SK-N-SH treated with all-trans-retinoic acid at 6 μM for 48 hours (cell line): ENCODE results near the gene DIP2C.

Experiments
- BACH2 ChIP-seq: fragments of 250-450 bp; sonication (Bioruptor Pico); IDR thresholded peaks from 2 replicates; pipeline ENCODE4 v1.9.0; 2021; ENCODE audit warnings: mild to moderate bottlenecking, borderline replicate concordance
- CSDC2 ChIP-seq: fragments of 250-450 bp; sonication (Bioruptor Pico); IDR thresholded peaks from 2 replicates; pipeline ENCODE4 v1.5.0; 2020; ENCODE audit warnings: mild to moderate bottlenecking, moderate library complexity
- RARB ChIP-seq: fragments of 250-450 bp; sonication (Bioruptor Pico); IDR thresholded peaks from 2 replicates; pipeline ENCODE4 v1.8.0; 2021; ENCODE audit warnings: mild to moderate bottlenecking, moderate library complexity
- SNAI2 ChIP-seq: fragments of 250-450 bp; sonication (Bioruptor Pico); IDR thresholded peaks from 2 replicates; pipeline ENCODE4 v1.5.0; 2020; ENCODE audit warnings: mild to moderate bottlenecking, moderate library complexity
- ZFP3 ChIP-seq: fragments of 250-450 bp; sonication (Bioruptor Pico); IDR thresholded peaks from 2 replicates; pipeline ENCODE4 v1.5.0; 2020; ENCODE audit warnings: mild to moderate bottlenecking, moderate library complexity
- TF ChIP-seq, protein P1 (sequence below): fragments of 250-450 bp; sonication (Bioruptor Pico); IDR thresholded peaks from 2 replicates; pipeline ENCODE4 v1.5.1; 2021; ENCODE audit warnings: mild to moderate bottlenecking, moderate library complexity
- TF ChIP-seq, protein P2 (sequence below): fragments of 250-450 bp; sonication (Bioruptor Pico); IDR thresholded peaks from 2 replicates; pipeline ENCODE4 v1.8.0; 2021; ENCODE audit warnings: low read depth, mild to moderate bottlenecking, moderate library complexity, borderline replicate concordance

DNA sequence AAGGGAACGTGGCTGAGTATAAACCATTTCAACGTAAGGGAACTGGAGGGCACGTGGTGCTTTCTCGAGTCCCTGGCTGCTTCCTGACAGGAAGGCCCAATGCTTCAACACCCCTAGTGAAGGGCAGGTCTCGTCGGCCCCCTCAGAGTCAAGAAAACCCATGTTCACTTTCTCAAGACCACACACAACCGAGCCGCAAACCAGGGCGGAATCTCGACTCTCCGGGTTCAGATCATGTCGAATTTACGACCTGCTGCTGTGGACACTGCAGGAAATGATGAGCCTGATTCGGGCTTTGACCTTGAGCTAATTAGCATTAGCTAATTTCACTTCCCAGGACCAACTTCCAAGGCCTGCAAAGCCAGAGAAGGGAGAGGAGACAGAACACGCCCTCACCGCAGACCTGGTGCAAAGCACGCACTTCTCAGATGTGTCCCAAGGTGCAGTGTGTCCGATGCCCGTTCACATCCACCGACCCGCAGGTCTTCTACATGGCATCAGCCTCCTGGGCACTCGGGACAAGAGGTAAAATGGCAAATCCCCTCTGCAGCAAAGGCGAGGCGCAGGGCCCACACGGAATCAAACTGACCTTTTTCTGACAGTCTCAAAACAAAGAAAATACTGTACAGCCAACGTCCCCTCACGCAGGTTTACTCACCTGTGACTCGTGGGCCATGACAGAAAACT lies 94.7 kb downstream of the DIP2C start:
- TF ChIP-seq SNAI2 (CRISPR knock-in tag), result no peak
- TF ChIP-seq, protein P1, sequence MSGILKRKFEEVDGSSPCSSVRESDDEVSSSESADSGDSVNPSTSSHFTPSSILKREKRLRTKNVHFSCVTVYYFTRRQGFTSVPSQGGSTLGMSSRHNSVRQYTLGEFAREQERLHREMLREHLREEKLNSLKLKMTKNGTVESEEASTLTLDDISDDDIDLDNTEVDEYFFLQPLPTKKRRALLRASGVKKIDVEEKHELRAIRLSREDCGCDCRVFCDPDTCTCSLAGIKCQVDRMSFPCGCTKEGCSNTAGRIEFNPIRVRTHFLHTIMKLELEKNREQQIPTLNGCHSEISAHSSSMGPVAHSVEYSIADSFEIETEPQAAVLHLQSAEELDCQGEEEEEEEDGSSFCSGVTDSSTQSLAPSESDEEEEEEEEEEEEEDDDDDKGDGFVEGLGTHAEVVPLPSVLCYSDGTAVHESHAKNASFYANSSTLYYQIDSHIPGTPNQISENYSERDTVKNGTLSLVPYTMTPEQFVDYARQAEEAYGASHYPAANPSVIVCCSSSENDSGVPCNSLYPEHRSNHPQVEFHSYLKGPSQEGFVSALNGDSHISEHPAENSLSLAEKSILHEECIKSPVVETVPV, result no peak
- TF ChIP-seq, protein P2, sequence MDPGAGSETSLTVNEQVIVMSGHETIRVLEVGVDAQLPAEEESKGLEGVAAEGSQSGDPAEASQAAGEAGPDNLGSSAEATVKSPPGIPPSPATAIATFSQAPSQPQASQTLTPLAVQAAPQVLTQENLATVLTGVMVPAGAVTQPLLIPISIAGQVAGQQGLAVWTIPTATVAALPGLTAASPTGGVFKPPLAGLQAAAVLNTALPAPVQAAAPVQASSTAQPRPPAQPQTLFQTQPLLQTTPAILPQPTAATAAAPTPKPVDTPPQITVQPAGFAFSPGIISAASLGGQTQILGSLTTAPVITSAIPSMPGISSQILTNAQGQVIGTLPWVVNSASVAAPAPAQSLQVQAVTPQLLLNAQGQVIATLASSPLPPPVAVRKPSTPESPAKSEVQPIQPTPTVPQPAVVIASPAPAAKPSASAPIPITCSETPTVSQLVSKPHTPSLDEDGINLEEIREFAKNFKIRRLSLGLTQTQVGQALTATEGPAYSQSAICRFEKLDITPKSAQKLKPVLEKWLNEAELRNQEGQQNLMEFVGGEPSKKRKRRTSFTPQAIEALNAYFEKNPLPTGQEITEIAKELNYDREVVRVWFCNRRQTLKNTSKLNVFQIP (CRISPR knock-in tag), result no peak
- TF ChIP-seq RARB, result no peak
- no peak for TF ChIP-seq ZFP3 (CRISPR knock-in tag)
- TF ChIP-seq BACH2, result no peak
- no peak for TF ChIP-seq CSDC2
